Measurements from ENCODE around the gene BAZ2A.
"Not testable (repeated sequence)": the region's sequence is repeated elsewhere in the genome, so short reads cannot be mapped to it uniquely, and the experiment has no call there.

The BAZ2A gene

DNA sequence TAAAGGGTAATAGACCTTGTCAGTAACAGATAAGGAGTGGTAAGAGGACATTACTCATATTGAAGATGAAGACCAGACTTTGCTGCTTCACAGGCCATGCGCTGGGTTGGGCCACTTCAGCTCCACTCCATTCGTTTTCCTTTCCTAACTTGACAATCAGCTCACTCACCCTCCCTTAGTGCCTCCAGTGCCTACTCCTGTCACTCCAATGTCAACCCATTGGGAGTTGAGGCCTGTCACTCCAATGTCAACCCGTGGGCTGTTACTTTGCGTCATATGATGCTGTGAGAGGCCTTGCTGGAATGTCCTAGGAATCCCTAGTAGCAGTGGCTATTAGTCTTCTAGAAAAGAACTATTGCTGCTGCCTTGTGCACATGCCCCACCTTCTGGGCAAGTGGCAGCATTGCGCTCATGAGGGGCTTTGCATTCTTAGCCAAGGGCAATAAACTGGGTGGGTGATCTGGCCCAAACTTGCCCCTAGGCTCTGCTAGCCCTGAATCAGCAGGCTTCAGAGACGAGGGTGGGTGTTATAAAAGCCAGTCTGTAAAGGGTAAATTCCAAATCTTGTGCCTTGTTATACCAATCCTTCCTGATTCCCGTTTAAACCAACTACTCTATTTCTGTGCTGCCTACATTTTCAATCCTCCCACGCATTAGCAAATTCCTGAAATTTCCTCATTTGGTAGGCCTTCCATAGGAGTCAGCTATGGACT, 36.1 kb downstream of the BAZ2A start:
- no peak for DNase-seq

DNA sequence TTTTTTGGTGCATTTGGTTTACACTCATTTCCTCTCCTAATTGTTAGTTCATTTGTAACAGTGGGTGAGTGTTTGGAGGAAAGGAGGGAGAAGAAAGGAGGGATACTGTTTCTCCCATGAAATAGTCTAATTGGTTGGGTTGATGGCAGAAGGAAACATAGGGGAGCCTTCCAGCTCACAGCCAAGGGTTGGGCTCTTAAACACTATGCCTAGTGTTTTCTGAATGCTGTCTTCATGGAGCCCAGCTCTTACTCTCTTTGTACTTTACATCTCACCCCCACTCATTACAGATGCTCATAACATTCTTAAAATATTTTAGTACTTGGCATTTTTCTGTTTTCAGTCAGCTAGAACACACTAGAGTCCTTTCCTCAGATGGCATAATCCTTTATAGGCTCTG, 38.2 kb downstream of the BAZ2A start:
- no peak for DNase-seq

DNA sequence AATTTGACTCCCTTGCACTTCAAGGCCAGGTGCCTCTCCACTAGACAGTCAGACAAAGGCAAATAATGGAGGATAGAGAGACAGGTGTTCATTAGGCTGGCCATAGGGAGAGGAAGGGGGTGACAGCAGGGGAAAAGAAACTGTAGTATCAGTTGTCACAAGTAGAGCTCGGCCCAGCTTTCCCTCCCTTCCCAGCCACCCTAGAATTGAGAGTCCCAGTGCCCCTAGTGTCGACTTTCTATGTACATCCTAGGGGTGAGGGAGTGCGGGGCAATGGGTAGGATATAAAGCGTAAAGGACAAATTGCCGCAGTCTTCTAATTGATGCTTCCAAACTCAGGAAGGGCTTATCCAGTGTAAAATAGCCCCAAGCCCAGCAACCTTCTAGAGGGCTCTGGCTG, 39.0 kb downstream of the BAZ2A start:
- DNase-seq: no peak

DNA sequence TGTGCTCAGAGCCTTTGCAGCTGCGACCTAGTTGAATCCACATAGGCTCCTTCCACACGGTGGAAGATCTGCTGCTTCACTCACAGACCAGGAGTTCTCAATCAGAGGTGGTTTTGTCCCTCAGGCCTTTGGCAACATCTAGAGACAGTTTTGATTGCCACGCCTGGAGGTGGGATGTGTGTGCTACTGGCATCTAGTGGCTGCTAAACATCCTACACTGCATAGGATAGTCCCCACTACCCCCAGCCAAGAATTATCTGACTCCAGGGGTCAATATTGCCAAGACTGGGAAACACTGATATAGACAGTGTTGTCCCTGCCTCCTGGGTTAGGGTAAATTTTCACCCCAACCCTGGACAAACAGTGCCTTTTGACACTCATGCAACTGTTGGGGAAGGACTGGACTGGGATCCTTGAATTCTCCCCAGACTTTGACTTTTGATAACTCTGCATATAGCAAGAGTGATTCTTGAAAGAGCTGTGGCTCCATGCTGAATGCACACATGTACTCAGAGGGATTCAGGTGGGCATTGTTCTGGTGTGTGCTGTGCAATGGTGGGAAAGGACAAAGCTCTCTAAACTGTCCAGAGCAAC, 39.8 kb downstream of the BAZ2A start:
- no peak for DNase-seq

DNA sequence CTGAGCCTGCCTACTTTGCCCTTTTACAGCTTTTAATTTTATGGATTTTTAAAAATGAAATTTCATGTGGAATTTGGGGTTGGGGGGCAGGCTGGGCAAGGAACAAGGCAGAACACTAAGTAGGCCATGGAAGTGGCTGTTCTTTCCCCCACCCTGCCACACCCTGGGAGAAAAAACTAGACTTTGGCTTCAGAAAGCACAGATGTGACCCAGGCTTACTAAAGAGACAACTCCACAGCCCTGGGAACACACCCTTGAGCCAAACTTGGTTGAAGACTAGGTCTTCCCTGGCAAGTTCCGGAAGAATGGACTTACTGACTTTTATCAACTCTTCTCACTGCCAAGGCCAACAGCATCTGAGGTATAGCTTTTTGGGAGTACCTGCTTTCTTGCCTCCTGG, 40.3 kb downstream of the BAZ2A start:
- DNase-seq: no peak

DNA sequence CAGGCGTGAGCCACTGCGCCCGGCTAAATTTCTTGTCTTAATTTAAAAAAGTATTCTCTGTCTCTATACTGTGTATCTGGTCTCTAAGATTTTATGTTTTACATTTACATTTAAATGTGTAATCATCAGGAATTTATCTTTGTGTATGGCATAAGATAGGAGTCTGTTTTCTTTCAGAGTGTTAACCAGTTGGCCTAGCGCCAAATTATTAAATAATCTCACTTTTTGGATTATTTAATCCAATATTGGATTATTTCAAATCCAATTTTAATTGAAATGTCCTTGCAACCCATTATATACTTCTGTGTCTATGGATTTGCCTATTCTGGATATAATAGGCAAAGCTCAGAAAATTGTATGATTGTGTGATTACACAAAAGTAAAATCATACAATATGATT, 45.0 kb downstream of the BAZ2A start:
- no peak for DNase-seq

DNA sequence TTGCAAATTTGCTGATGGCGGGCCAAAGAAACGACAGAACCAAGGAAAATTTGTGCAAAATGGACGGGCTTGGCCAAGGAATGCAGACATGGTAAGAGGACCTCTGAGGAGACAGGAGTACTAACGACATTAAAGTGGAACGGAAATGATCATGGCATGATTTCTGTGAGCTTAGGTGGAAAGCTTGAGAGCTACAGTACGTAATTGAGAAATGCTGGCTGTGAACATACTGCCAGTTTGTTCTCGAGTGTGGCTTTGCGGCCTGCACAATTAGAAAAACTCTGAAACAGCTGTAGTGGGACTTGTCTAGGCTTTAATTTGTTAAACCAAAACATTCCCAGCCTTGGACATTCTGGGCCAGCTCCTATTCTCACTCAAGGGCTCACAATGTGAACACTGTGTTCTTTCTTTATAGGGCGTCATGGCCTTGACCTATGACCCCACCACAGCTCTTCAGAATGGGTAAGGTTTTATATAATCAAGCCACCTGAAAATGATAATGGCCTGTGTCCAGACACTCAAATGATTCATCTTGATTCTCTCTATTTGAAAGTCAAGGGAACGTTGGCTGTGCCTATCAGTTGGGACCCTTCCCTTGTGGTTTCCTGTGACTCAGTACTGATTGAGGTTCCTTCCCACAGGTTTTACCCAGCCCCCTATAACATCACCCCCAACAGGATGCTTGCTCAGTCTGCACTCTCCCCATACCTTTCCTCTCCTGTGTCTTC, 48.5 kb downstream of the BAZ2A start:
- DNase-seq: no peak

DNA sequence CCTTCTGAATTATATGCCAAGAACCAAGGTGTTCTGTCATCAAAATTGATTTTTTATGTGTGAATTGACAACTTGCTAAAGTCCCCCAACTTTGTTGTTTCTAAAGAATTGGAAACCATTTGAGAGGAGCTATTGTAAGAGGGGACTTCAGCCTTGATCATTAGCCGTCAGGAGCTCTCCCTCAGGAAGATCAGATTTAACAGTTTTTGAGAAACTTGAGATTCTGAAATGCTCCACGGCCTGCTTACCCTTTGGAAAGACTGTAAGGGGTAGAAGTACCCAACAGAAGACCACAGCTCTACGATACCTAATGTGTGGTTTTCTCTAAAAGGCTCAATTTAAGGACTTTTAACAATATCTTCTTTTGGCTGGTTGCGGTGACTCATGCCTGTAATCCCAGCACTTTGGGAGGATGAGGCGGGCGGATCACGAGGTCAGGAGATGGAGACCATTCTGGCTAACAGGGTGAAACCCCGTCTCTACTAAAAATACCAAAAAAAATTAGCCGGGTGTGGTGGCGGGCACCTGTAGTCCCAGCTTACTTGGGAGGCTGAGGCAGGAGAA, 51.1 kb downstream of the BAZ2A start:
- no peak for DNase-seq

DNA sequence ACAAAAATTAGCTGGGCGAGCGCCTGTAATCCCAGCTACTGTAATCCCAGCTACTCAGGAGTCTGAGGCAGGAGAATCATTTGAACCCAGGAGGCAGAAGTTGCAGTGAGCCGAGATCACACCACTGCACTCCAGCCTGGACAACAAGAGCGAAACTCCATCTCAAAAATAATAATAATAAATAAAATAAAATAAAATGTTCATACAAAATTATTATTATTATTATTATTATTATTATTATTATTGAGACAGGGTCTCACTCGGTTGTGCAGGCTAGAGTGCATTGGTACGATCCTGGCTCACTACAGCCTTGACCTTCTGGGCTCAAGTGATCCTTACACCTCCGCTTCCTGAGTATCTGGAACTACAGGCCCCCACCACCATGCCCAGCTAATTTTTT, 52.9 kb downstream of the BAZ2A start:
- not testable (repeated sequence) for DNase-seq

DNA sequence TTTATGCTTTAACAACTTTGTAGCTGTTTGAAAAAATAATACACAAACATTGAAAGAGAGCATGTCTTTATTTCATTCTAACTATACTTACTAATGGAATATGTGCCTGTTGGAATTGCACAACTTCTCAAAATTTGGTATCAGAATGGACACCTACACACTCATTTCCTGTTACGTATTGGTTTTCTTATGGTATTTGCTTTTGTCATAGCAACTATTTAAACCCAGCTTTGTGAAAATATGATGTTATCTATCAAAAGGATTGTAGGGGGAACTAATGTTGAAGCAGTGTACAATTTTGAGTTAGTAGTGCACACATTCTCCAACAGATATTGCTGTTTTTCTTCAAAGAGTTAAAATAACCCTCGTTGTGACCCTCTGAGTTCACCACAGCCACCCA, 55.9 kb downstream of the BAZ2A start:
- DNase-seq: peak; percentile 44

DNA sequence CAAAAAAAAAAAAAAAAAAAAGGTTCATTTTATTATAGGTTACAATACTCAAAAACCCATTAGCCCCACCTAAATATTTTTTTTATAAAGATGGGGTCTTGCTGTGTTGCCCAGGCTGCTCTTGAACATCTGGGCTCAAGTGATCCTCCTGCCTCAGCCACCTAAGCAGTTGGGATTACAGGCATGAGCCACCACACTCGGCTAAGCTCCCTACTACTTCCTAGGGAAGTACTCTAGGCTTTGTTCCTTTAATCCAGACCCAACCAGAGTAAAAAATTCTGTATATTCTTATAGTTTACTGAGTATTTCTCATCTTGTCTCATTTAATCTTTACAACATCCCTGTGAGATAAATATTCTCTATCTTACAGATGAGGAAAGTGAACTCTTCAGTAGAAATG, 57.8 kb downstream of the BAZ2A start:
- DNase-seq: no peak

DNA sequence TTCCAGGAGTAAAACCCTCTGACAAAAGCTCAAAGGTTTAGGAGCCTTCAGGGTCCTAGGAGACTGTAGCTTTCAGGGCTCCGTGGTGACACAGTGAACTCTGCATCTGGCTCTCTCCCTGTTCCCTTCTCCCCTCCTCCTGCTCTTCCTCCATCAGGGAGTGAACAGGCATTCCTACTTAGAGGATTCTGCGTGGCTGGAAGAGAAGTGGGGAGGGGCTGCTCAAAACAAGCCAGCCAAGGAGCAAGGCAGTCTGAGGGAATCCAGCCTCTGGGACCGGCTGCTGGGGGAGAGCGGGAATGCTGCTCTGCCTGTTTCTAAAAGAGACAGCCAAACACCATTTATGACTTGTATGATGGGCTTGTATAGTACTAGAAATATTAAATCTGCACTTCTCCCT, 59.0 kb downstream of the BAZ2A start:
- no peak for DNase-seq

DNA sequence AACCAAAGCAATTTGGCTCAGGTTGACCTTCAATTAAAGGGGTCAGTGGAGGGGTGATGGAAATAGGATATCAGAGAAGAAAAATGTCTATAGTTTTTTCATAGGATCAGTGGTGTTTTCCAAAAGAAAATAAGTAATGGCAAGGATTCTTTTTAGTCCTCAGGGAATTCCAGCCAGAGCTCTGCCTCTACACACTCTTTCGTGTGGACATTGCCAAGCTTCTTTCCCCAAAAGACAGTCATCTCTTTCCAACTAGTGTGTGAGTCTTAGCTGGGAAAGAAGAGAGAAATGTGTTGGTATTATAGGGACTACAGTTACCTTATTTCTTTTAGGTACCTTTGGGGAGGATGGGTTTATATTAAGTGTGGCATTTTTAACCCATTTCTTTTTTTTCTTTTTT, 62.0 kb downstream of the BAZ2A start:
- no peak for DNase-seq

DNA sequence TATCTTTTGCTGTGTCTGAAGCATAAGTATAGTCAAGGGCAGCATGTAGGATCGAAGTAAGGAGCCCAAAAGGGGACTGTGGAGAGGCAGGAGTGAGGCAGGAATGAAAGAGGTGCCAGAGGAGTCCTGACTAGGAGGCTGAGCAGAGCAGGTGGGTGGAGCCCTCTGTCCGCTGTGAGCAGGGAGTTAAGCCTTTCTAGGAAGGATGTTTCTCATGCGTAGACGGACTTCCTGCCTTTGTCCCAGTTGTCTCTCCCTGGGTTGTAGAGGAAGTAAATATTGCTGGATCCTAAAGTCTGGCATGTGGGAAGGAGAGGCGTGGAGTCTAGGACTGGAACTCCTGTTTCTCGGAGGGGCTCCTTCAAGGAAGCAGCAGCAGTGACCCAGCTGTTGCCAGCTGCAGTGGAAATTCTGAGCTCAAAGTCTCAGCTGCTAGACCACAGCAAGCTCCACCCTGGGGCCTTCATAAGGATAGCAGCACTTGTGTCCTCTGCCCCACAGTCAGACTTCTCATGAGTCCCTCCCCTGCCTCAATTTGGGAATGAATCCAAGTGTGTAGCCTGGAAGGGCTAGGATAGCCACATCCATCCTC, 64.5 kb downstream of the BAZ2A start:
- DNase-seq: peak; percentile 49

DNA sequence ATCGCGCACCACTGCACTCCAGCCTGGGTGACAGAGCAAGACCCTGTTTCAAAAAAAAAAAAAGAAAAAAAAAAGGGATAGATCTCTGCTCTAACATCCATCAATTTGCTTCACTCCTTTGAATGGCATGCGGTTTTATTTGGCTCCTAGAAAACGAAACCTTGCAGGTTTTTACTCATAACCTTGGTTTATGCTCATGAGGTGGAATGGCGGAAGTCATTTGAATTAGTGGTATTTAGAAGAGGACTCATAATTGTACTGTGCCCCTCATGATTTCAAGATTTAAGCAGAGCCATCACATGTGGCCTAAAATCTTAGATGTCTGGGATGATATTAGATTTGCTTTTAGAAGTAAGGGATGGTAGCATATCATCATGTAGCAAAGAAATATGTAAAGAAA, 79.1 kb downstream of the BAZ2A start:
- DNase-seq: no peak

DNA sequence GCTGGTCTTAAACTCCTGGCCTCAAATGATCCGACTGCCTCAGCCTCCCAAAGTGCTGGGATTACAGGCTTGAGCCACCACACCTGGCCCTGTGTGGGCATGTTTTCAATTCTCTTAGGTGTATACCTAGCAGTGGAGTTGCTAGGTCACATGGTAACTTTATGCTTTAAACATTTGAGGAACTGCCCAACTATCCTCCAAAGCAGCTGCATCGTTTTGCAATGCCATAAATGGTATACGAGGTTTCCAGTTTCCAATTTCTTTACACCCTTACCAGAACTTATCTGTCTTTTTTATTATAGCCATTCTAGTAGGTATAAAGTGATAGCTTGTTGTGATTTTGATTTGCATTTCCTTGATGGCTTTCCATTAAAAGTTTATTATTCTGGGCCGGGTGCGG, 83.4 kb downstream of the BAZ2A start:
- peak; percentile 45 for DNase-seq

Data from GF-D8 (cell line).